Esophagus squamous epithelium (tissue), 4 donors: Measurements from ENCODE around the gene CLVS2.

Experiments used
- POLR2A ChIP-seq, 4 donors: fragments of 450-650 bp; IDR thresholded peaks; one replicate each; pipeline ENCODE4 v1.6.1; 2017; ENCODE audit warnings: antibody characterized with exemption in 4 of 4, mild to moderate bottlenecking in 4 of 4, moderate library complexity in 3 of 4
- TF ChIP-seq, protein P1 (sequence below), 6 experiments: fragments of 450-650 bp in 4 of 6; fragments of 200-600 bp in 2 of 6; sonication (generic) in 2 of 6; IDR thresholded peaks; one replicate each; pipeline ENCODE4 v1.5.1; 2016 to 2019; ENCODE audit warnings: antibody characterized with exemption in 6 of 6, mild to moderate bottlenecking in 4 of 6, moderate library complexity in 4 of 6

DNA sequence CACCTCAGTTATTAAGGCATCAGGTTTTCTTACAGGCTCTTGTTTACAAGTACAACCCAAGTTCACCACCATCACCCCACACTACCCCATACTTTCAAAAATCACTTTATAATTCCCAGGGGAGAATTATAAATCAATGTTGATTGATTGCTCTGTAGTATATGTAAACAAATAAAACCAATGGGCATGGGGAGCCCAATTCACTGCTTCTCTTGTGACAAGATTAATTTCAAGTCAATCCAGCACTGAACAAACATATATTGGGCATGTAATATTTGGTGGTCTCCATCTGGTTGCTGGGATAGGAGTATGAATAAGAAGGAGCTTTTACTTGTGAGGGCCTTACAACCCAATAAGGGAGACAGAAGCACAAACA lies 95.8 kb downstream of the CLVS2 start:
- TF ChIP-seq, protein P1, sequence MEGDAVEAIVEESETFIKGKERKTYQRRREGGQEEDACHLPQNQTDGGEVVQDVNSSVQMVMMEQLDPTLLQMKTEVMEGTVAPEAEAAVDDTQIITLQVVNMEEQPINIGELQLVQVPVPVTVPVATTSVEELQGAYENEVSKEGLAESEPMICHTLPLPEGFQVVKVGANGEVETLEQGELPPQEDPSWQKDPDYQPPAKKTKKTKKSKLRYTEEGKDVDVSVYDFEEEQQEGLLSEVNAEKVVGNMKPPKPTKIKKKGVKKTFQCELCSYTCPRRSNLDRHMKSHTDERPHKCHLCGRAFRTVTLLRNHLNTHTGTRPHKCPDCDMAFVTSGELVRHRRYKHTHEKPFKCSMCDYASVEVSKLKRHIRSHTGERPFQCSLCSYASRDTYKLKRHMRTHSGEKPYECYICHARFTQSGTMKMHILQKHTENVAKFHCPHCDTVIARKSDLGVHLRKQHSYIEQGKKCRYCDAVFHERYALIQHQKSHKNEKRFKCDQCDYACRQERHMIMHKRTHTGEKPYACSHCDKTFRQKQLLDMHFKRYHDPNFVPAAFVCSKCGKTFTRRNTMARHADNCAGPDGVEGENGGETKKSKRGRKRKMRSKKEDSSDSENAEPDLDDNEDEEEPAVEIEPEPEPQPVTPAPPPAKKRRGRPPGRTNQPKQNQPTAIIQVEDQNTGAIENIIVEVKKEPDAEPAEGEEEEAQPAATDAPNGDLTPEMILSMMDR (IDR thresholded peaks at IDR 0.05), result no peak
- no peak for TF ChIP-seq POLR2A (IDR thresholded peaks at IDR 0.05)
